ENCODE results near the gene PSMB3.

PSMB3 gene

GRCh38 chr17:38735161-38735997, 17.2 kb upstream of the PSMB3 start:
- TF ChIP-seq ZBTB7A (IDR thresholded peaks at IDR 0.05; ENCODE audit: low read depth) (peak; percentile 93), EP300 (IDR thresholded peaks at IDR 0.05; ENCODE audit: borderline replicate concordance) (no peak), RAD21 (IDR thresholded peaks at IDR 0.05; ENCODE audit: low read depth) (peak; percentile 82)

GRCh38 chr17:38738007-38738662, 14.4 kb upstream of the PSMB3 start:
- TF ChIP-seq CEBPB (IDR thresholded peaks at IDR 0.05) (no peak), MAX (IDR thresholded peaks at IDR 0.05) (no peak), TAF1 (IDR thresholded peaks at IDR 0.05; ENCODE audit: low read depth) (no peak), EGR1 (IDR thresholded peaks at IDR 0.05) (no peak), USF1 (IDR thresholded peaks at IDR 0.05) (no peak), TEAD4 (IDR thresholded peaks at IDR 0.05) (no peak), EP300 (IDR thresholded peaks at IDR 0.05; ENCODE audit: borderline replicate concordance) (no peak), ZBTB7A (IDR thresholded peaks at IDR 0.05; ENCODE audit: low read depth) (no peak), FOXM1 (IDR thresholded peaks at IDR 0.05; ENCODE audit: borderline replicate concordance, low read depth) (no peak), CREB1 (IDR thresholded peaks at IDR 0.05; ENCODE audit: low read depth) (no peak), RAD21 (IDR thresholded peaks at IDR 0.05; ENCODE audit: low read depth) (no peak), REST (IDR thresholded peaks at IDR 0.05; ENCODE audit: low read depth) (no peak), TCF12 (IDR thresholded peaks at IDR 0.05; ENCODE audit: low read depth) (no peak)

GRCh38 chr17:38738686-38739085, 13.9 kb upstream of the PSMB3 start:
- TF ChIP-seq MAX (IDR thresholded peaks at IDR 0.05) (no peak), TEAD4 (IDR thresholded peaks at IDR 0.05) (no peak), FOXM1 (IDR thresholded peaks at IDR 0.05; ENCODE audit: borderline replicate concordance, low read depth) (no peak), EP300 (IDR thresholded peaks at IDR 0.05; ENCODE audit: borderline replicate concordance) (no peak), USF1 (IDR thresholded peaks at IDR 0.05) (no peak), NFIC (IDR thresholded peaks at IDR 0.05) (no peak), CEBPB (IDR thresholded peaks at IDR 0.05) (no peak)

GRCh38 chr17:38739305-38739704, 13.2 kb upstream of the PSMB3 start:
- no peak for TF ChIP-seq MAX (IDR thresholded peaks at IDR 0.05)
- no peak for TF ChIP-seq EGR1 (IDR thresholded peaks at IDR 0.05)
- no peak for TF ChIP-seq ZBTB7A (IDR thresholded peaks at IDR 0.05; ENCODE audit: low read depth)
- TF ChIP-seq REST (IDR thresholded peaks at IDR 0.05; ENCODE audit: low read depth): no peak

- TF ChIP-seq NFIC (IDR thresholded peaks at IDR 0.05) (no peak), FOXM1 (IDR thresholded peaks at IDR 0.05; ENCODE audit: borderline replicate concordance, low read depth) (no peak), CREB1 (IDR thresholded peaks at IDR 0.05; ENCODE audit: low read depth) (no peak), ZBTB7A (IDR thresholded peaks at IDR 0.05; ENCODE audit: low read depth) (no peak), TEAD4 (IDR thresholded peaks at IDR 0.05) (no peak), USF1 (IDR thresholded peaks at IDR 0.05) (no peak), YY1 (IDR thresholded peaks at IDR 0.05; ENCODE audit: low read depth) (no peak), EP300 (IDR thresholded peaks at IDR 0.05; ENCODE audit: borderline replicate concordance) (no peak), RAD21 (IDR thresholded peaks at IDR 0.05; ENCODE audit: low read depth) (no peak), EGR1 (IDR thresholded peaks at IDR 0.05) (no peak), TAF1 (IDR thresholded peaks at IDR 0.05; ENCODE audit: low read depth) (no peak), REST (IDR thresholded peaks at IDR 0.05; ENCODE audit: low read depth) (no peak), TCF12 (IDR thresholded peaks at IDR 0.05; ENCODE audit: low read depth) (no peak), CEBPB (IDR thresholded peaks at IDR 0.05) (no peak), MAX (IDR thresholded peaks at IDR 0.05) (no peak)
These were observed 12.5 kb upstream of the PSMB3 start for GRCh38 chr17:38740044-38740443.
